Neuron (in vitro differentiated cells): ENCODE results near the gene SBSN.

Experiments
- H2AFZ ChIP-seq: one replicate; pipeline ENCODE4 v1.6.1; 2013; ENCODE audit warnings: low read depth, mild to moderate bottlenecking, inconsistent platforms, low read length, moderate library complexity
- H3K27me3 ChIP-seq: one replicate; pipeline ENCODE4 v1.6.1; 2013; ENCODE audit warnings: low read length; ENCODE audit not compliant: insufficient read depth
- H3K36me3 ChIP-seq: one replicate; pipeline ENCODE4 v1.6.1; 2013; ENCODE audit warnings: low read length; ENCODE audit not compliant: insufficient read depth
- H3K4me1 ChIP-seq: one replicate; pipeline ENCODE4 v1.6.1; 2013; ENCODE audit warnings: low read length; ENCODE audit not compliant: insufficient read depth
- H3K4me3 ChIP-seq: 2 replicates; pipeline ENCODE4 v1.5.1; 2013; ENCODE audit warnings: mild to moderate bottlenecking, low read length, moderate library complexity
- H3K9me3 ChIP-seq: one replicate; pipeline ENCODE4 v1.6.1; 2013; ENCODE audit warnings: low read length

The SBSN gene

GRCh38 chr19:35534803-35535480 is 6.8 kb upstream of the SBSN start:
- Histone ChIP-seq H3K27me3 (no peaks in the 10 kb centered on the region), H3K4me1 (no peaks in the 10 kb centered on the region), H3K36me3 (no peaks in the 10 kb centered on the region), H3K4me3 (no peak overlapping the region), H3K9me3 (no peaks in the 10 kb centered on the region), H2AFZ (no peak overlapping the region)

DNA sequence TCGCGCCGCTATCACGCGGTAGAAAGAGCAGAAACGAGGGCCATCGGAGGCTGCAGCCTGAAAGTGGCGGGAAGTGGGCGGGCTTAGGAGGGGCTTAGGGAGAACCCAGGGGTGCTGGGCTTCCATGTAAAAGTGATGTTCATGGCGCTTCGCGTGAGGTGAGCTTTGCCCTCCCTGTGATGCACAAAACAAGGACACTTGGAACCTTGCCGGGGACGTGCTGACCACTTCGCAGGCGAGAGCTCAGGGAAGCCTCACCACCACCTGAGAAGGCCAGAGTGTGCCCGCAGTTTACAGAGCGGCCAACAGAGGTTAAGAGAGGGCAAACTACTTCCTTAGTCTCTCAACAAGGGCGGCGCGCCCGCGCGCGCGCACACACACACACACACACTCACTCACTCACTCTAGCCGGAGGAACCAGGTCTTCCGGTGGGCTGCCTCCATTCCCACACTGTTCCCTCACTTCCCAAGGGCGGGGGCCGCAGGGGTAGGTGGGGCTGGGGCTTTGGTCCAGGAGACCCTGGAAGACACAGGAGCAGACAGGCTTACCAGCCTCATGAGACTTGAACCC is 5.8 kb upstream of the SBSN start:
- Histone ChIP-seq H3K36me3 (no peaks in the 10 kb centered on the region), H3K4me1 (no peaks in the 10 kb centered on the region), H2AFZ (no peak overlapping the region), H3K4me3 (no peak overlapping the region), H3K27me3 (no peaks in the 10 kb centered on the region), H3K9me3 (no peaks in the 10 kb centered on the region)

DNA sequence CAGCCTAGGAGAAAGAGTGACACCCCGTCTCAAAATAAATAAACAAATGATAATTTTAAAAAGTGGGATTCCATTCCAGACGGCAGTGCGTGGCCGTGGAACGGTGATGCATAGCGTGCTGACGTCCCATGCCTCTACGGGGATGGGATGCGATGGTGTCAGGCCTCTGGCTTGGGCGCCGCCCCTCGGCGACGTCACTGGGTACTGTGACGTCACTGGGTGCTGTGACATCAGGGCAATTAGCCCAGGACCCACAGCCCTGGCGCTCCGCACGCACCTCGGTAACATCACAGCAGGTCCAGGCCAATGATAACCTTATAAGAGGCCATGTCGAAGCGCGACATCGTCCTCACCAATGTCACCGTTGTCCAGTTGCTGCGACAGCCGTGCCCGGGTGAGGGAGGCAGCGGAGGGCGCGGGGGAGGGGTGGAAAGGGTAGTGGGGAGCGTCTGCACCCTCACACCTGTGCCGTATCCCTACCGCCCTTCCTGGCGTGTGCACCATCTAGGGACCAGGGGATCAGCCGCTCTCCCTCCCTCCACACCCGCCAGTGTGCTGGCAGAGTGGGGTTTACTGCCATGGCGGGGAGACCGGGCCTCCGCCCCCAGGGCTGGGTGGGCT is 5.2 kb upstream of the SBSN start, which contains the start of gene GAPDHS:
GAPDHS (plus strand) TSS at position 256 of the 621 bp plus-strand sequence; CDS start at position 328, 72 bp downstream.
- Histone ChIP-seq H2AFZ (no peak within 1 kb of the TSS), H3K36me3 (no peaks in the 10 kb centered on the region), H3K4me1 (no peaks in the 10 kb centered on the region), H3K27me3 (peaks cover 5% of the 10 kb centered on the region), H3K9me3 (no peaks in the 10 kb centered on the region), H3K4me3 (no peak within 1 kb of the TSS)

GRCh38 chr19:35531291-35531690 is 3.2 kb upstream of the SBSN start:
- H2AFZ ChIP-seq, result no peak overlapping the region
- peaks cover 12% of the 10 kb centered on the region for H3K27me3 ChIP-seq
- no peak overlapping the region for H3K4me3 ChIP-seq
- no peaks in the 10 kb centered on the region for H3K4me1 ChIP-seq
- H3K36me3 ChIP-seq, result no peaks in the 10 kb centered on the region
- no peaks in the 10 kb centered on the region for H3K9me3 ChIP-seq

GRCh38 chr19:35529241-35530218 is 1.4 kb upstream of the SBSN start:
- Histone ChIP-seq H3K9me3 (no peaks in the 10 kb centered on the region), H2AFZ (no peak overlapping the region), H3K36me3 (no peaks in the 10 kb centered on the region)

DNA sequence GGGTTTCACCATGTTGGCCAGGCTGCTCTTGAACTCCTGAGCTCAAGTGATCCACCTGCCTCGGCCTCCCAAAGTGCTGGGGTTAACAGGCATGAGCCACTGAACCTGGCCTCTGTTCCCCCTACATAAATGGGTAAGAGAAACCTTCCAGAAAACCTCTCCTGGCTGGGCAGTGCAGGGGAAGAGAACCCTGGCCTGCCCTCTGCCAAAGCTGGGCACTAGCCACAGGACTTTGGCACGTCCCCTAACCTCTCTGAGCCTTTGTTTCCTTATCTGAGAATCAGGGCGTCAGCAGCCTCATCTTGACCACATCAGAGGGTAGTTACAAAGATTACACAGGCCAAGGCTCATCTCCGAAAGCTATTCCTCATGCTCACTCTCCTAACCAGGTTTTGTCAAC is 2.2 kb downstream of the SBSN start:
- H3K4me3 ChIP-seq, result no peak overlapping the region
- H3K36me3 ChIP-seq, result no peaks in the 10 kb centered on the region
- peaks cover 24% of the 10 kb centered on the region for H3K27me3 ChIP-seq
- no peaks in the 10 kb centered on the region for H3K9me3 ChIP-seq
- no peak overlapping the region for H2AFZ ChIP-seq
- peaks cover 8% of the 10 kb centered on the region for H3K4me1 ChIP-seq

More at GRCh38 chr19:35529241-35530218, 1.4 kb upstream of the SBSN start:
- H3K27me3 ChIP-seq, result peaks cover 19% of the 10 kb centered on the region
- H3K4me3 ChIP-seq, result no peak overlapping the region
- peaks cover 3% of the 10 kb centered on the region for H3K4me1 ChIP-seq

DNA sequence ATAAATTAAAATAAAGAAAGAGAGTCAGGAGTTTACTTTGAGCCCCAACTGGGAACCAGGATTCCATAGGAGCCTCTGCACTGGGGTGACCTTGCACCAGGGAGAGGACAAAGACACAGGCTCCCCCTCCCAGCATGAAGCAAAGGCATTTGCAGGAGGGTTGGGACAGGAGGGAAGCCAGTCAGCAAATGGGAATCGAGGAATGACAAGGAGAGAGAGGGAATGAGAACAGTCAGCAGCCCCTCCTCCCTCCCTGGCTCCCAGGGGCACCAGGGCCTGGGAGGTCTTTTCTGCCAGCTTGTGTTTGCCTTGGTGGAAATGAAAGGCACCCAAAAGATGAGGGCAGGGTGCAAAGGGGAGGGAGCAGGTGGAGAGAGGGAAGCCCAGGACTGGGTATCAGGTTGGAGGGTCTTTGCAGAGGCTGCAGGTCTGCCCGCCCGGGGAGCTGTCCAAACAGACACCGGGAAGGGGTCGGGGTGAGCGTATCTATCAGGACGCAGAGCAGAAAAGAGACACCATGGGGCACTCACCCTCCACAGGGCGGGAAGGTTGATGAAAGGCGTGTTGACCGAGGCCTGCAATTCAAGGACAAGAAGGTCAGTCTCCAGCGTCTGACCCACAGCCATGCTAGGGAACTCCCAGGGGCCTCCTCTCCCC is 3.8 kb downstream of the SBSN start:
- H3K4me3 ChIP-seq, result no peak overlapping the region
- H3K4me1 ChIP-seq, result peaks cover 8% of the 10 kb centered on the region
- H3K36me3 ChIP-seq, result no peaks in the 10 kb centered on the region
- peaks cover 27% of the 10 kb centered on the region for H3K27me3 ChIP-seq
- H2AFZ ChIP-seq, result no peak overlapping the region
- no peaks in the 10 kb centered on the region for H3K9me3 ChIP-seq

- Histone ChIP-seq H3K27me3 (peaks cover 24% of the 10 kb centered on the region), H3K36me3 (no peaks in the 10 kb centered on the region), H3K9me3 (no peaks in the 10 kb centered on the region), H2AFZ (no peak overlapping the region), H3K4me3 (no peak overlapping the region), H3K4me1 (peaks cover 8% of the 10 kb centered on the region)
Measured at GRCh38 chr19:35522745-35523327, 5.3 kb downstream of the SBSN start.

- Histone ChIP-seq H3K36me3 (no peaks in the 10 kb centered on the region), H3K4me1 (peaks cover 8% of the 10 kb centered on the region), H3K27me3 (peaks cover 18% of the 10 kb centered on the region), H2AFZ (no peak overlapping the region), H3K9me3 (no peaks in the 10 kb centered on the region), H3K4me3 (no peak overlapping the region)
Measured at GRCh38 chr19:35521124-35521743, 6.9 kb downstream of the SBSN start.

GRCh38 chr19:35519291-35519690 is 8.8 kb downstream of the SBSN start:
- Histone ChIP-seq H3K4me1 (peaks cover 3% of the 10 kb centered on the region), H2AFZ (no peak overlapping the region), H3K4me3 (no peak overlapping the region), H3K36me3 (no peaks in the 10 kb centered on the region), H3K9me3 (no peaks in the 10 kb centered on the region), H3K27me3 (peaks cover 13% of the 10 kb centered on the region)

GRCh38 chr19:35518313-35518712 is 9.8 kb downstream of the SBSN start:
- Histone ChIP-seq H3K27me3 (peaks cover 18% of the 10 kb centered on the region), H2AFZ (no peak overlapping the region), H3K4me3 (no peak overlapping the region), H3K4me1 (no peaks in the 10 kb centered on the region), H3K9me3 (no peaks in the 10 kb centered on the region), H3K36me3 (no peaks in the 10 kb centered on the region)

DNA sequence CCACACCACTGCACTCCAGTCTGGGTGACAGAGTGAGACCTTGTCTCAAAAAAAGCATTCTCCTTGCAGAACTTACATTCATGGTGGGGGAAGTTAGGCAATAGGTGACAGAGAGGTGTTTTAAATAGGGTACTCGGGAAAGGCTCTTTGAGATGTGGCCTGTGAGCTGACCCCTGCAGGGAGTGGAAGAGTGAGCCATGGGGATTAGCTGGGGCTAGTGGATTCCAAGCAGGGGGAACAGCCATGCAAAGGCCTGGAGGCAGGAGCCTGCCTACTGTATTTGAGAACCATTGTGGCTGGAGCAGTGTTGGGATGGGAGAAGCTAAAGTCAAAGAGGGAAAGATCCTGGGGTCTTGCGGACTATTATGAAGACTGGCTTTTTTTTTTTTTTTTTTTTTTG is 10.8 kb downstream of the SBSN start:
- Histone ChIP-seq H3K9me3 (no peaks in the 10 kb centered on the region), H3K36me3 (no peaks in the 10 kb centered on the region), H2AFZ (no peak overlapping the region), H3K4me3 (no peak overlapping the region), H3K4me1 (no peaks in the 10 kb centered on the region), H3K27me3 (peaks cover 28% of the 10 kb centered on the region)
